Spleen (tissue), 7 donors: ENCODE results near the gene SLCO4A1.

Source experiments
- POLR2A ChIP-seq, 3 donors: fragments of 450-650 bp; IDR thresholded peaks; one replicate each; pipeline ENCODE4 v1.5.1; 2017; ENCODE audit warnings: antibody characterized with exemption in 3 of 3, mild to moderate bottlenecking in 1 of 3
- POLR2AphosphoS5 ChIP-seq, 3 donors: sonication (generic); formaldehyde crosslinking; IDR thresholded peaks; one replicate each; pipeline ENCODE4 v1.5.1; 2017; ENCODE audit warnings: antibody characterized with exemption in 3 of 3
- TF ChIP-seq, protein P1 (sequence below), 11 experiments: fragments of 200-600 bp in 7 of 11; fragments of 450-650 bp in 4 of 11; sonication (generic) in 4 of 11; IDR thresholded peaks in 8 of 11; conservative IDR thresholded peaks in 3 of 11; 1 replicate in 7 of 11; 2 replicates in 4 of 11; pipeline versions ENCODE4 v1.4.0 to v1.8.0; 2016 to 2021; ENCODE audit warnings: antibody characterized with exemption in 11 of 11, inconsistent platforms in 4 of 11, mild to moderate bottlenecking in 1 of 11
- donor health status: DM: no; HTN: no; CAD: no; lungs with moderate emphysema.
- donor health status: DM: no; HTN: no; CAD: no.
- donor health status: DM: no; HTN: no; CAD: no.

DNA sequence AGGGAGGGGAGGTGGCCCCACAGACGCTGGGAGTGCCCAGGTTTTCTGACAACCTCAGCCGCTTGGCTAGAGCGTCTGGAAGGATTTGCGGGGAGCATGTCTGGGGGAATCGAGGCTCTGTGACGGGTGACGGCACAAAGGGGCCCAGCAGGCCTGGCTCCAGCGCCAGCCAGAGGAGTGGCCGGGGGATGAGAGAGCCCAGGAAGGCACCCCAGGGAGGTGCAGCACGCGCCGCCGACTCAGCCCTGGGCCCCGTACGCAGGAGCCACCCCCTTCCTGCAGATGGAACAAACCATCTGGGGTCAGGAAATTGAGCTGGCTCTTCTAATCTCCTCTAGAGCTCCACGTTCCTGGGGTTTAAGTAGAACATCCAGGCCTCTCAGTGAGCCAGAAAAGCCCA is 5.9 kb upstream of the SLCO4A1 start:
- TF ChIP-seq, protein P1, sequence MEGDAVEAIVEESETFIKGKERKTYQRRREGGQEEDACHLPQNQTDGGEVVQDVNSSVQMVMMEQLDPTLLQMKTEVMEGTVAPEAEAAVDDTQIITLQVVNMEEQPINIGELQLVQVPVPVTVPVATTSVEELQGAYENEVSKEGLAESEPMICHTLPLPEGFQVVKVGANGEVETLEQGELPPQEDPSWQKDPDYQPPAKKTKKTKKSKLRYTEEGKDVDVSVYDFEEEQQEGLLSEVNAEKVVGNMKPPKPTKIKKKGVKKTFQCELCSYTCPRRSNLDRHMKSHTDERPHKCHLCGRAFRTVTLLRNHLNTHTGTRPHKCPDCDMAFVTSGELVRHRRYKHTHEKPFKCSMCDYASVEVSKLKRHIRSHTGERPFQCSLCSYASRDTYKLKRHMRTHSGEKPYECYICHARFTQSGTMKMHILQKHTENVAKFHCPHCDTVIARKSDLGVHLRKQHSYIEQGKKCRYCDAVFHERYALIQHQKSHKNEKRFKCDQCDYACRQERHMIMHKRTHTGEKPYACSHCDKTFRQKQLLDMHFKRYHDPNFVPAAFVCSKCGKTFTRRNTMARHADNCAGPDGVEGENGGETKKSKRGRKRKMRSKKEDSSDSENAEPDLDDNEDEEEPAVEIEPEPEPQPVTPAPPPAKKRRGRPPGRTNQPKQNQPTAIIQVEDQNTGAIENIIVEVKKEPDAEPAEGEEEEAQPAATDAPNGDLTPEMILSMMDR (IDR thresholded peaks at IDR 0.05 in 8 of 11, conservative IDR thresholded peaks at IDR 0.05 in 3 of 11), result no peak
- TF ChIP-seq POLR2A (IDR thresholded peaks at IDR 0.05), result no peak
- no peak for TF ChIP-seq POLR2AphosphoS5 (IDR thresholded peaks at IDR 0.05)
